Stimulated activated CD4-positive, alpha-beta T cell treated with anti-CD3 and anti-CD28 coated beads, Interleukin-4, amount 100 ng/mL, for 48 hours (primary cell): Measurements from ENCODE around the gene SETD1B.
"Not testable (repeated sequence)": the region's sequence is repeated elsewhere in the genome, so short reads cannot be mapped to it uniquely, and the experiment has no call there.

Experiments
- DNase-seq, 2 donors: peaks; one replicate each; pipeline ENCODE4 v3.0.0-alpha.2; 2020; ENCODE audit warnings: low read depth in 2 of 2

Gene SETD1B

GRCh38 chr12:121825041-121825523 lies 21.3 kb downstream of the SETD1B start:
- DNase-seq: no peak

- no peak for DNase-seq
Measured at GRCh38 chr12:121826318-121827150, 22.7 kb downstream of the SETD1B start.

GRCh38 chr12:121827351-121828099 lies 23.7 kb downstream of the SETD1B start:
- DNase-seq: no peak

- DNase-seq: no peak
Measured at GRCh38 chr12:121828306-121828705, 24.5 kb downstream of the SETD1B start.

GRCh38 chr12:121828826-121829225 lies 25.0 kb downstream of the SETD1B start:
- DNase-seq: no peak

- DNase-seq: no peak
Measured at GRCh38 chr12:121829250-121829918, 25.6 kb downstream of the SETD1B start.

- no peak for DNase-seq
Measured at GRCh38 chr12:121830134-121830533, 26.3 kb downstream of the SETD1B start.

GRCh38 chr12:121830588-121831265 lies 26.9 kb downstream of the SETD1B start:
- no peak for DNase-seq

- DNase-seq: no peak
Measured at GRCh38 chr12:121831571-121832245, 27.9 kb downstream of the SETD1B start.

- no peak for DNase-seq
Measured at GRCh38 chr12:121837680-121838079, 33.9 kb downstream of the SETD1B start.

- DNase-seq: no peak
Measured at GRCh38 chr12:121838126-121838525, 34.3 kb downstream of the SETD1B start.

GRCh38 chr12:121839106-121839992 lies 35.5 kb downstream of the SETD1B start:
- peak; percentile 100 for DNase-seq

GRCh38 chr12:121839993-121840761 lies 36.4 kb downstream of the SETD1B start:
- DNase-seq: no peak

- no peak for DNase-seq
Measured at GRCh38 chr12:121843236-121843982, 39.6 kb downstream of the SETD1B start.

- no peak for DNase-seq
Measured at GRCh38 chr12:121845701-121846100, 41.9 kb downstream of the SETD1B start.

- no peak for DNase-seq
Measured at GRCh38 chr12:121849211-121849610, 45.4 kb downstream of the SETD1B start.

GRCh38 chr12:121849665-121850064 lies 45.9 kb downstream of the SETD1B start:
- DNase-seq: no peak

GRCh38 chr12:121852392-121852791 lies 48.6 kb downstream of the SETD1B start:
- DNase-seq: not testable (repeated sequence)
